22Rv1 (cell line): ENCODE results near the gene RHOBTB3.

ENCODE experiments used
- CTCF ChIP-seq: fragments of 450-650 bp; IDR thresholded peaks from 2 replicates; pipeline ENCODE4 v1.5.1; 2017; ENCODE audit warnings: mild to moderate bottlenecking
- ZFX ChIP-seq: fragments of 450-650 bp; IDR thresholded peaks from 2 replicates; pipeline ENCODE4 v1.6.1; 2017; ENCODE audit warnings: antibody characterized with exemption, borderline replicate concordance

GRCh38 chr5:95707055-95707454 lies 24.1 kb upstream of the RHOBTB3 start:
- TF ChIP-seq CTCF (no peak), ZFX (no peak)
